Measurements from ENCODE around the gene DISP1. TPM values are rescaled to one million over a fixed set of nuclear protein-coding genes. Genes with fewer than 3 reads are reported as not detected.

The DISP1 gene
- total RNA-seq, 1 experiment from 2014 or later: 1.4 TPM

GRCh38 chr1:222798116-222798515 lies 16.7 kb upstream of the DISP1 start:
- H3K27ac ChIP-seq (ENCODE audit: low read depth, low read length, poor library complexity, severe bottlenecking): no peak overlapping the region
- CTCF ChIA-PET: interaction anchor here (0.6 to 1.0 kb wide), 3 partner anchors 23 to 292 kb away, joined by 3 to 5 read pairs (median 3); no protein-coding TSS in a partner anchor
- POLR2A ChIA-PET (ENCODE audit: low non-redundant PET): interaction anchor here (0.6 kb wide), 1 partner anchor 1253 kb away, joined by 3 read pairs; no protein-coding TSS in a partner anchor
- peak; percentile 54 for DNase-seq (ENCODE audit: low spot score)
- no TSS peak for BruUV-seq (replicated peaks)
- TF ChIP-seq EZH2 (IDR thresholded peaks at IDR 0.05; ENCODE audit: borderline replicate concordance, low read depth, low read length, poor library complexity, severe bottlenecking) (no peak), CTCF (conservative IDR thresholded peaks at IDR 0.05; ENCODE audit: low read depth, low read length) (no peak)
- H3K27me3 ChIP-seq (replicated peaks; ENCODE audit: insufficient read depth, low read depth, low read length, poor library complexity): no peaks in the 10 kb centered on the region
- H3K9me3 ChIP-seq (ENCODE audit: low read depth, low read length, poor library complexity, severe bottlenecking): no peaks in the 10 kb centered on the region
- no peak overlapping the region for H3K4me3 ChIP-seq (ENCODE audit: low read depth, low read length, poor library complexity, severe bottlenecking)
- no peaks in the 10 kb centered on the region for H3K36me3 ChIP-seq (ENCODE audit: insufficient read depth, low read length, poor library complexity, severe bottlenecking)
- intact Hi-C loops (cut with micrococcal nuclease; ENCODE audit: unreplicated experiment): no loop called here
- H3K4me1 ChIP-seq (ENCODE audit: insufficient read depth, low read length, poor library complexity, severe bottlenecking): no peaks in the 10 kb centered on the region

GRCh38 chr1:222798975-222799374 lies 15.9 kb upstream of the DISP1 start:
- H3K27me3 ChIP-seq (replicated peaks; ENCODE audit: insufficient read depth, low read depth, low read length, poor library complexity): no peaks in the 10 kb centered on the region
- H3K27ac ChIP-seq (ENCODE audit: low read depth, low read length, poor library complexity, severe bottlenecking): no peak overlapping the region
- ChIA-PET POLR2A (ENCODE audit: low non-redundant PET) (no interaction called here), CTCF (interaction anchor here (1.0 kb wide), 1 partner anchor 291 kb away, joined by 5 read pairs; no protein-coding TSS in a partner anchor)
- TF ChIP-seq EZH2 (IDR thresholded peaks at IDR 0.05; ENCODE audit: borderline replicate concordance, low read depth, low read length, poor library complexity, severe bottlenecking) (no peak), CTCF (conservative IDR thresholded peaks at IDR 0.05; ENCODE audit: low read depth, low read length) (no peak)
- H3K4me3 ChIP-seq (ENCODE audit: low read depth, low read length, poor library complexity, severe bottlenecking): no peak overlapping the region
- no peaks in the 10 kb centered on the region for H3K4me1 ChIP-seq (ENCODE audit: insufficient read depth, low read length, poor library complexity, severe bottlenecking)
- intact Hi-C loops (cut with micrococcal nuclease; ENCODE audit: unreplicated experiment): no loop called here
- no peaks in the 10 kb centered on the region for H3K36me3 ChIP-seq (ENCODE audit: insufficient read depth, low read length, poor library complexity, severe bottlenecking)
- no peak for DNase-seq (ENCODE audit: low spot score)
- BruUV-seq (replicated peaks): no TSS peak
- no peaks in the 10 kb centered on the region for H3K9me3 ChIP-seq (ENCODE audit: low read depth, low read length, poor library complexity, severe bottlenecking)

- CTCF ChIA-PET: no interaction called here
These were observed 13.8 kb upstream of the DISP1 start for GRCh38 chr1:222801067-222801466.

More at GRCh38 chr1:222801067-222801466, 13.8 kb upstream of the DISP1 start:
- intact Hi-C loops (cut with micrococcal nuclease; ENCODE audit: unreplicated experiment): no loop called here
- Histone ChIP-seq H3K9me3 (ENCODE audit: low read depth, low read length, poor library complexity, severe bottlenecking) (no peaks in the 10 kb centered on the region), H3K27me3 (replicated peaks; ENCODE audit: insufficient read depth, low read depth, low read length, poor library complexity) (no peaks in the 10 kb centered on the region), H3K36me3 (ENCODE audit: insufficient read depth, low read length, poor library complexity, severe bottlenecking) (no peaks in the 10 kb centered on the region), H3K4me3 (ENCODE audit: low read depth, low read length, poor library complexity, severe bottlenecking) (no peak overlapping the region), H3K27ac (ENCODE audit: low read depth, low read length, poor library complexity, severe bottlenecking) (no peak overlapping the region), H3K4me1 (ENCODE audit: insufficient read depth, low read length, poor library complexity, severe bottlenecking) (no peaks in the 10 kb centered on the region)
- BruUV-seq (replicated peaks): no TSS peak
- TF ChIP-seq CTCF (conservative IDR thresholded peaks at IDR 0.05; ENCODE audit: low read depth, low read length): no peak
- no peak for TF ChIP-seq EZH2 (IDR thresholded peaks at IDR 0.05; ENCODE audit: borderline replicate concordance, low read depth, low read length, poor library complexity, severe bottlenecking)
- no peak for DNase-seq (ENCODE audit: low spot score)
- POLR2A ChIA-PET (ENCODE audit: low non-redundant PET): interaction anchor here (0.7 kb wide), 1 partner anchor 435 kb away, joined by 5 read pairs; no protein-coding TSS in a partner anchor

Data from A673 (cell line).